IPS-20b (cell line): Measurements from ENCODE around the gene RACGAP1.

Source experiments
- H3K27ac ChIP-seq: one replicate; pipeline ENCODE4 v1.5.1; 2013; ENCODE audit warnings: low read length
- H3K27me3 ChIP-seq: 2 replicates; pipeline ENCODE4 v1.6.1; 2013; ENCODE audit warnings: mild to moderate bottlenecking, low read length, inconsistent platforms; ENCODE audit not compliant: insufficient read depth
- H3K36me3 ChIP-seq: 2 replicates; pipeline ENCODE4 v1.6.1; 2013; ENCODE audit warnings: low read depth, mild to moderate bottlenecking, inconsistent platforms, low read length, moderate library complexity; ENCODE audit not compliant: insufficient read depth
- H3K4me1 ChIP-seq: 2 replicates; pipeline ENCODE4 v1.6.1; 2013; ENCODE audit warnings: mild to moderate bottlenecking, control low read depth, inconsistent platforms, low read length, moderate library complexity; ENCODE audit not compliant: insufficient read depth
- H3K4me3 ChIP-seq: 2 replicates; pipeline ENCODE4 v1.5.1; 2013; ENCODE audit warnings: mild to moderate bottlenecking, low read length, inconsistent platforms
- H3K9ac ChIP-seq: 2 replicates; pipeline ENCODE4 v1.6.1; 2013; ENCODE audit warnings: low read depth, mild to moderate bottlenecking, inconsistent platforms, low read length, moderate library complexity
- H3K9me3 ChIP-seq: 2 replicates; pipeline ENCODE4 v1.6.1; 2013; ENCODE audit warnings: mild to moderate bottlenecking, low read depth, low read length, inconsistent platforms; ENCODE audit not compliant: insufficient read depth

The RACGAP1 gene

GRCh38 chr12:50061946-50062686, 36.8 kb upstream of the RACGAP1 start:
- no peak overlapping the region for H3K4me3 ChIP-seq
- H3K27me3 ChIP-seq: peaks cover 57% of the 10 kb centered on the region
- no peak overlapping the region for H3K27ac ChIP-seq
- no peak overlapping the region for H3K9ac ChIP-seq
- H3K9me3 ChIP-seq: no peaks in the 10 kb centered on the region
- no peaks in the 10 kb centered on the region for H3K4me1 ChIP-seq
- no peaks in the 10 kb centered on the region for H3K36me3 ChIP-seq

DNA sequence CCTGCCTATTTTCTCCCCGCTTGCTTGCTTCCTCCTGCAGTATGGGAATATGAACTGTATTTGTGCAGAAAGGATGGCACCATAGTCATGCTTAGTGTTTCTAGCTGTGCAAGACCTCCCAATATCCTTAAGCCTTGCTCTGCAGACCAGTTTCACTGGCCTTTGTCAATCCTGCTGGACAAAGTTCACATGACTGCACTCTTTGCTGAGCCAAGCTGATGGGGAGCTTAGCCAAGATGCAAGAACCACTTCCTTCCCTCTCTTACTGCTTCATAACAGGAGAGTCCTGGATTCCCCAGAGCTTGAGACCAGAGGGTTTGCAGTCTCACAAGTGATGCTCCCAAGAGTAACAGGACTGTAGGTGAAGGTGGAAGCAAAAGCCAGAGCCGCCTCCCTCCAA, 35.9 kb upstream of the RACGAP1 start:
- Histone ChIP-seq H3K27ac (no peak overlapping the region), H3K4me1 (no peaks in the 10 kb centered on the region; the same call in 1 of the 2 replicates), H3K4me3 (no peak overlapping the region), H3K9ac (no peak overlapping the region), H3K36me3 (no peaks in the 10 kb centered on the region), H3K9me3 (no peaks in the 10 kb centered on the region), H3K27me3 (peaks cover 66% of the 10 kb centered on the region)

GRCh38 chr12:50060120-50060468, 34.8 kb upstream of the RACGAP1 start:
- Histone ChIP-seq H3K9ac (no peak overlapping the region), H3K4me3 (no peak overlapping the region), H3K36me3 (no peaks in the 10 kb centered on the region), H3K27me3 (peaks cover 77% of the 10 kb centered on the region), H3K27ac (no peak overlapping the region), H3K9me3 (no peaks in the 10 kb centered on the region), H3K4me1 (no peaks in the 10 kb centered on the region; the same call in 1 of the 2 replicates)

DNA sequence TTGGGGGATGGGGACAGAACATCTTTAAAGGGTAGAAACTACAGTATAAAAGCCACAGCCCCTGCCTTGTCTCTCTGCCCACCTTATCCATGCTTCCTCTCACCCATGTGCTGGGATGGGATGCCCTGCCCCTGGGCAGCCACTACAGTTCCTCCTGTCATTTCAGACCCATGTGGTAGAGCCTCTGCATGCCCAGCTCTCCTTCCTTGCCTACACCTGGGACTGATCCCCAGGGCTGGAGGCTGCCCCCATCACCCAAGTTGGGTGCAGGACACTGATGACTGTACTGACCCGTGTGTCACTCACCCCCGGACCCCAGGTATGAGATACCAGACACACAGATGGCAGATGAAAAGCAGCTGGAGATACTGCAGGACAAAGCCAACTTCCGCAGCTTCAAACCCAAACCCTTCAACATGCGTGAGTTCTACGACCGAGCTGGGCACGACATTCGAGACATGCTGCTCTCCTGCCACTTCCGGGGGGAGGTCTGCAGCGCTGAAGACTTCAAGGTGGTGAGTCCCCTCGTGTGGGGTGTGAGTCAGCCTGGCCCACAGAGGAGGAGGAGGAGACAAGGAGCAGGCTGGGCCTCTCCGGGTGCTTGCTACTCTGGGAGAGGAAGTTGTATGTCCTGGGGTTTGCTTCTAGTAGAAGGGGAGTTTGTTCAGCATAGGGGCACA, 34.3 kb upstream of the RACGAP1 start:
- H3K9ac ChIP-seq: no peak overlapping the region
- no peaks in the 10 kb centered on the region for H3K9me3 ChIP-seq
- no peak overlapping the region for H3K4me3 ChIP-seq
- H3K36me3 ChIP-seq: no peaks in the 10 kb centered on the region
- no peaks in the 10 kb centered on the region; the same call in 1 of the 2 replicates for H3K4me1 ChIP-seq
- H3K27me3 ChIP-seq: peaks cover 80% of the 10 kb centered on the region
- H3K27ac ChIP-seq: no peak overlapping the region

DNA sequence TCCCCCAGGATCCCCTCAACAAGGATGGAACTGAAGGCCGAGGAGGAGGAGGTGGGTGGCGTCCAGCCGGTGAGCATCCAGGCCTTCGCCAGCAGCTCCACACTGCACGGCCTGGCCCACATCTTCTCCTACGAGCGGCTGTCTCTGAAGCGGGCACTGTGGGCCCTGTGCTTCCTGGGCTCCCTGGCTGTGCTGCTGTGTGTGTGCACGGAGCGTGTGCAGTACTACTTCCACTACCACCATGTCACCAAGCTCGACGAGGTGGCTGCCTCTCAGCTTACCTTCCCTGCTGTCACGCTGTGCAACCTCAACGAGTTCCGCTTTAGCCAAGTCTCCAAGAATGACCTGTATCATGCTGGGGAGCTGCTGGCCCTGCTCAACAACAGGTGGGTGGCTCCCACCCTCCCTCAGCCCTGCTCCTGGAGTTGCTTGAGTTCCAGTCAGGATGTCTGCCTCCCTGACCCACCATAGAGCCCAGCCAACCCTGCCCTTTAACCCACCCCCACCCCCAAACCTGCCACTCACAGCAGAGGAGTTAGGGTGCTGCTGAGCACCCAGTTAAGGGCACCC, 33.5 kb upstream of the RACGAP1 start:
- H3K9me3 ChIP-seq: no peaks in the 10 kb centered on the region
- H3K36me3 ChIP-seq: no peaks in the 10 kb centered on the region
- H3K27ac ChIP-seq: no peak overlapping the region
- peaks cover 86% of the 10 kb centered on the region for H3K27me3 ChIP-seq
- H3K4me3 ChIP-seq: no peak overlapping the region
- no peak overlapping the region for H3K9ac ChIP-seq
- no peaks in the 10 kb centered on the region; the same call in 1 of the 2 replicates for H3K4me1 ChIP-seq

DNA sequence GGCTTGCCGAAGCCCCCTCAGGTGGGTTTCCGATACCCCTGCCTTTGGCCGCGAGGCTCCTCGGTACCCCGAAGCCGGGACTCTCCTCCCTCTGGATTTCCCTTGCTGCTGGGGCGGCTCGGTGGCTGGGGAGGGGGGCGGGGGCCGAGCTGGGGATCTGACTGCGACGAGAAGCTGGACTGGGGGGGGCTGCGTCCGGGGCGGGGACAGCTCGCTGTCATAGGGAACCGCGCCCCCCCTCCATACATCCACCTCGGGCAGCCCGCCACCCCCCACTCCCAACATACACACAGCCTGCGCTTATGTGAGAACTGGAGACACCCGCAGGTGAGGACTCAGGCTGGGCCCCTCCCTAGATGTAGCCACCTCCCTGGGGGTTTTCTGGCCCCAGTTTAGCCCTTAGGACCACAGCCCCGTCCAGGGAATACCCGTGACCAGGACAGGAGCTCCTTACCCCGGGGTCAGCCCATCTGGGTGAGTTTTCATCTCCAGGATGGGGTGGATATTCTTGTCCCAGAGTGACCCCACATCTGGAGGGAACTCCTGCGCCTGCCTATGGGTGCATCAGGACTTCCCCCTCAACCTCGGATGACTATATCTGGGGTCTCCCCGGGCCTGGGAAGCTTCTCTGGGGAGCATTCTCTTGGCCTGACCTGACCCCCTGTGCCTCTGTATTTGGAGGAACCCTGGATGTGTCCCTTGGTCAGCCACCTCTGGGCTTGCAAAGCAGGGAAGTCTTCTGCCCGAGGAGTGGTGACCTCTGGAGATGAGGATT, 32.8 kb upstream of the RACGAP1 start:
- no peaks in the 10 kb centered on the region for H3K9me3 ChIP-seq
- peaks cover 93% of the 10 kb centered on the region for H3K27me3 ChIP-seq
- no peak overlapping the region for H3K27ac ChIP-seq
- H3K4me1 ChIP-seq: no peaks in the 10 kb centered on the region; the same call in 1 of the 2 replicates
- no peaks in the 10 kb centered on the region for H3K36me3 ChIP-seq
- H3K4me3 ChIP-seq: peak overlapping the region; percentile 73; the same call in 1 of the 2 replicates
- no peak overlapping the region for H3K9ac ChIP-seq

GRCh38 chr12:50057000-50057841, 31.9 kb upstream of the RACGAP1 start, which contains the start of gene ASIC1:
TSS of gene ASIC1 (plus strand) at chr12:50057596. CDS start at chr12:50058767, 1,171 bp downstream.
- Histone ChIP-seq H3K4me1 (no peaks in the 10 kb centered on the region; the same call in 1 of the 2 replicates), H3K9ac (peak within 1 kb of the TSS; percentile 48; the same call in 1 of the 2 replicates), H3K27ac (no peak within 1 kb of the TSS), H3K27me3 (peaks cover 97% of the 10 kb centered on the region), H3K9me3 (no peaks in the 10 kb centered on the region), H3K4me3 (peak within 1 kb of the TSS; percentile 73), H3K36me3 (no peaks in the 10 kb centered on the region)

DNA sequence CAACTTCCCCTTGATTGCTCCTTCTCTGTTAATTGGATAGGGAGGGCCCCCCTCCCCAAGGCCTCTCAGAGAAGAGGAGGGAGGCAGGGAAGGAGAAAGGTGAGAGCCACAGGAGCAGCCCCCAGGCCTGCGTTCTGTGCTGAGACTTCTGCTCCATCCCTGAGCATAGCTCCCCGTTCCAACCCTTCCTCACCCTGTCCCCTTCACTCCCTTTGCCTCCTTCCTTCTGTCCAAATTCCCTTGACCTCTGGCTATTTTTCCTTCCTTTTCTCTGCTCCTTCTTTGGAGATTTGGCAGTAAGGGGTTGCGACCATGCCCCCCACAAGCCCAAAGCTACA, 31.3 kb upstream of the RACGAP1 start:
- Histone ChIP-seq H3K9ac (no peak overlapping the region; the same call in 1 of the 2 replicates), H3K27ac (no peak overlapping the region), H3K36me3 (no peaks in the 10 kb centered on the region), H3K27me3 (peaks cover 97% of the 10 kb centered on the region), H3K4me1 (no peaks in the 10 kb centered on the region; the same call in 1 of the 2 replicates), H3K9me3 (no peaks in the 10 kb centered on the region), H3K4me3 (peak overlapping the region; percentile 73)

GRCh38 chr12:50055831-50056638, 30.7 kb upstream of the RACGAP1 start:
- Histone ChIP-seq H3K27me3 (peaks cover 97% of the 10 kb centered on the region), H3K4me3 (peak overlapping the region; percentile 73; the same call in 1 of the 2 replicates), H3K36me3 (no peaks in the 10 kb centered on the region), H3K9me3 (no peaks in the 10 kb centered on the region), H3K27ac (no peak overlapping the region), H3K9ac (no peak overlapping the region), H3K4me1 (peaks cover under 1% of the 10 kb centered on the region; the same call in 1 of the 2 replicates)

GRCh38 chr12:50053583-50053982, 28.3 kb upstream of the RACGAP1 start:
- no peak overlapping the region for H3K4me3 ChIP-seq
- peaks cover 96% of the 10 kb centered on the region for H3K27me3 ChIP-seq
- H3K36me3 ChIP-seq: no peaks in the 10 kb centered on the region
- no peaks in the 10 kb centered on the region for H3K9me3 ChIP-seq
- no peak overlapping the region for H3K27ac ChIP-seq
- H3K9ac ChIP-seq: no peak overlapping the region
- H3K4me1 ChIP-seq: peaks cover 5% of the 10 kb centered on the region; the same call in 1 of the 2 replicates
